Measurements from ENCODE around the gene SARS1.
A peak's percentile ranks its signal among the peaks of the same experiment; 100 is the strongest.
"Not testable (repeated sequence)": the region's sequence is repeated elsewhere in the genome, so short reads cannot be mapped to it uniquely, and the experiment has no call there.

The SARS1 gene, protein sequence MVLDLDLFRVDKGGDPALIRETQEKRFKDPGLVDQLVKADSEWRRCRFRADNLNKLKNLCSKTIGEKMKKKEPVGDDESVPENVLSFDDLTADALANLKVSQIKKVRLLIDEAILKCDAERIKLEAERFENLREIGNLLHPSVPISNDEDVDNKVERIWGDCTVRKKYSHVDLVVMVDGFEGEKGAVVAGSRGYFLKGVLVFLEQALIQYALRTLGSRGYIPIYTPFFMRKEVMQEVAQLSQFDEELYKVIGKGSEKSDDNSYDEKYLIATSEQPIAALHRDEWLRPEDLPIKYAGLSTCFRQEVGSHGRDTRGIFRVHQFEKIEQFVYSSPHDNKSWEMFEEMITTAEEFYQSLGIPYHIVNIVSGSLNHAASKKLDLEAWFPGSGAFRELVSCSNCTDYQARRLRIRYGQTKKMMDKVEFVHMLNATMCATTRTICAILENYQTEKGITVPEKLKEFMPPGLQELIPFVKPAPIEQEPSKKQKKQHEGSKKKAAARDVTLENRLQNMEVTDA

GRCh38 chr1:109213824-109214693 lies at the start of gene SARS1:
TSS of gene SARS1 (plus strand) at chr1:109213918. CDS start at chr1:109213993, 75 bp downstream.
- Mint-ChIP-seq H3K4me3 (peak within 1 kb of the TSS; percentile 98), H3K27ac (peak within 1 kb of the TSS; percentile 79), H3K9me3 (no peaks in the 10 kb centered on the region), H3K4me1 (peaks cover 33% of the 10 kb centered on the region), H3K27me3 (peaks cover 8% of the 10 kb centered on the region), H3K36me3 (peaks cover 18% of the 10 kb centered on the region)
- ATAC-seq: peak; percentile 91

DNA sequence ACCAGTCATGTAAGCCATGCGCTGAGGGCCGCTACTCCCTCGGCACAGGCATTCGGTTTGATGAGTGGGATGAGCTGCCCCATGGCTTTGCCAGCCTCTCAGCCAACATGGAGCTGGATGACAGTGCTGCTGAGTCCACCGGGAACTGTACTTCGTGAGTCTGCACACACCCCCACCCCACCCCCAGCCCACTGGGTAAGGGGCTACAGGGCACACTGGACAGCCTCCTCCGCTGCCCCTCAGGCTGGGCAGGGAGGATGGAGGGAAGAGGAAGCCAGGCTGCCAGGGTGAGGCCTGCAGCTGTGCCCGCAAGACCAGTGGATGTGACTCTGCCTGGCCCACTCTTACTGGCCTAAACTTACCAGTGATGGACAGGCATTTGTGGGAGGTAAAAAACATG lies 49.2 kb upstream of the SARS1 start:
- no peak for ATAC-seq
- no peak overlapping the region for H3K27ac Mint-ChIP-seq
- no peak overlapping the region for H3K4me3 Mint-ChIP-seq
- H3K4me1 Mint-ChIP-seq: peaks cover 29% of the 10 kb centered on the region
- no peaks in the 10 kb centered on the region for H3K36me3 Mint-ChIP-seq
- H3K9me3 Mint-ChIP-seq: no peaks in the 10 kb centered on the region
- H3K27me3 Mint-ChIP-seq: peaks cover 12% of the 10 kb centered on the region

DNA sequence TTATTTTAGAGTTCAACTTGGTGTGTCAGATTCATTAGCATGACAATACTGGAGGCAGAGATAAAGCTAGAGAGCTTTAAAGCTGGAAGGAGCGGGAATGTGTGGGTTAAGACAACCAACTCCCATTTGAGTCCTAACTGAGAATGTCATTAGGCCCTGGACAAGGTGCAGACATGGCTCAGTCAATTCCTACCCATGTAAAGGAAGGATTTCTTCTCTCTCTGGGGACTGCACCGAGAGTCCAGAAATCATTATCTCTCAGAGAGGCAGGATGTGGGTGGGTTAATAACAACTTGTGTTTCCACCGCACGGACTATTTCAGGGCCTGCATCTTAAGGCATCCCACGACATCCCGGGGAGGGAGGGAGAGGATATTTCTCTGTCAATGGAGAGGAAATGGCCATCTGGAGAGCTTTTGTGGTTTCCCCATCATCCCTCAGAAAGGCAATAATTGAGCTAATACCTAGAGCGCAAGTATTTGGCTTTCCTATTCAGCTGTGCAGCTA lies 46.7 kb upstream of the SARS1 start:
- H3K4me3 Mint-ChIP-seq: no peak overlapping the region
- H3K27me3 Mint-ChIP-seq: peaks cover 20% of the 10 kb centered on the region
- H3K9me3 Mint-ChIP-seq: no peaks in the 10 kb centered on the region
- no peak for ATAC-seq
- no peaks in the 10 kb centered on the region for H3K36me3 Mint-ChIP-seq
- no peak overlapping the region for H3K27ac Mint-ChIP-seq
- peaks cover 25% of the 10 kb centered on the region for H3K4me1 Mint-ChIP-seq

- H3K27me3 Mint-ChIP-seq: peaks cover 20% of the 10 kb centered on the region
- no peaks in the 10 kb centered on the region for H3K36me3 Mint-ChIP-seq
- no peaks in the 10 kb centered on the region for H3K9me3 Mint-ChIP-seq
- H3K4me1 Mint-ChIP-seq: peaks cover 8% of the 10 kb centered on the region
- no peak overlapping the region for H3K27ac Mint-ChIP-seq
- no peak overlapping the region for H3K4me3 Mint-ChIP-seq
- ATAC-seq: no peak
Measured at GRCh38 chr1:109170035-109170764, 43.5 kb upstream of the SARS1 start.

- Mint-ChIP-seq H3K27me3 (peaks cover 20% of the 10 kb centered on the region), H3K4me3 (no peak overlapping the region)
Measured at GRCh38 chr1:109171646-109172045, 42.1 kb upstream of the SARS1 start.

GRCh38 chr1:109176349-109176748 lies 37.4 kb upstream of the SARS1 start:
- not testable (repeated sequence) for ATAC-seq, H3K27ac Mint-ChIP-seq, H3K36me3 Mint-ChIP-seq, H3K9me3 Mint-ChIP-seq, H3K4me3 Mint-ChIP-seq, H3K4me1 Mint-ChIP-seq, H3K27me3 Mint-ChIP-seq

More at GRCh38 chr1:109171646-109172045, 42.1 kb upstream of the SARS1 start:
- Mint-ChIP-seq H3K36me3 (no peaks in the 10 kb centered on the region), H3K4me1 (peaks cover 8% of the 10 kb centered on the region), H3K9me3 (no peaks in the 10 kb centered on the region), H3K27ac (no peak overlapping the region)
- ATAC-seq: no peak

DNA sequence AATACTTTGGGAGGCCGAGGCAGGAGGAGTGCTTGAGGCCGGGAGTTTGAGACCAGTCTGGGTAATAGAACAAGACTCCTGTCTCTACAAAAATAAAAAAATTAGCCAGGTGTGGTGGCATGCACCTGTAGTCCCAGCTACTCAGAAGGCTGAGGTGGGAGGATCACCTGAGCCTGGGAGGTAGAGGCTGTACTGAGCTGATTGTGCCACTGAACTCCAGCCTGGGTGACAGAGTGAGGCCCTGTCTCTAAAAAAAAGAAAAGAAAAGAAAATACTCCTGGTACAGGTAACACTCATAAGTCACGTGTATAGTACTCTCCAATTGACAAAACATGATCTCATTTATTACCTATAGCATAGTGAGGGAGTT lies 33.0 kb upstream of the SARS1 start:
- H3K4me1 Mint-ChIP-seq, H3K27me3 Mint-ChIP-seq, H3K36me3 Mint-ChIP-seq, H3K4me3 Mint-ChIP-seq, ATAC-seq, H3K9me3 Mint-ChIP-seq, H3K27ac Mint-ChIP-seq: not testable (repeated sequence)

GRCh38 chr1:109181085-109181806 lies 32.5 kb upstream of the SARS1 start:
- Mint-ChIP-seq H3K9me3 (no peaks in the 10 kb centered on the region), H3K4me3 (no peak overlapping the region), H3K36me3 (no peaks in the 10 kb centered on the region), H3K27me3 (peaks cover 12% of the 10 kb centered on the region), H3K27ac (no peak overlapping the region), H3K4me1 (no peaks in the 10 kb centered on the region)
- ATAC-seq: no peak

- H3K36me3 Mint-ChIP-seq: no peaks in the 10 kb centered on the region
- H3K4me1 Mint-ChIP-seq: no peaks in the 10 kb centered on the region
- no peak overlapping the region for H3K4me3 Mint-ChIP-seq
- H3K9me3 Mint-ChIP-seq: no peaks in the 10 kb centered on the region
- peaks cover 18% of the 10 kb centered on the region for H3K27me3 Mint-ChIP-seq
- ATAC-seq: no peak
- no peak overlapping the region for H3K27ac Mint-ChIP-seq
Measured at GRCh38 chr1:109181807-109182163, 31.9 kb upstream of the SARS1 start.

DNA sequence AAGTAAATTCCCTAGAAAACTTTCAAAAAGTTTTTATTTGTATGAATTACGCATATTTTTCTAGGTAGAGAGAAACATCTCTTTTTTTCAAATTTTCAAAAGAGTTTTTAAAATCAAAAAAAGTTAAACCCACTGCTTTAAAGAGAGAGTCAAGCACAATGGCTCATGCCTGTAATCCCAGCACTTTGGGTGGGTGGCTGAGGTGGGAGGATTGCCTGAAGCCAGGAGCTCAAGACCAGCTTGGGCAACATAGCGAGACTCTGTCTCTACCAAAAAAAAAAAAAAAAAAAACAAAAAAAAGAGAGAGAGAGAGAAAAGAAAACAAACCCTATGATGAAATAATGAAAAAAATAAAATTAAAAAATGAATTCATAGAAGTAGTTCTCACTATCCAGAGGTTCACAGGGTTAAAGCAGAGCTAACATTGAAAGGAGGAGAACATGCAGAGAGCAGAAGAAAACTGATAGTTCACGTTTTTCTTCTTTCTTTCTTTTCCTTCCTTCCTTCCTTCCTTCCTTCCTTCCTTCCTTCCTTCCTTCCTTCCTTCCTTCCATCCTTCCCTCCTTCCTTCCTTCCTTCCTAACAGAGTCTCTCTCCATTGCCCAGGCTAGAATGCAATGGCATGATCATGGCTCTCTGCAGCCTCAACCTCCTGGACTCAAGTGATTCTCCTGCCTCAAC lies 30.5 kb upstream of the SARS1 start:
- no peaks in the 10 kb centered on the region for H3K36me3 Mint-ChIP-seq
- H3K27me3 Mint-ChIP-seq: peaks cover 21% of the 10 kb centered on the region
- H3K4me1 Mint-ChIP-seq: no peaks in the 10 kb centered on the region
- no peak overlapping the region for H3K4me3 Mint-ChIP-seq
- no peak for ATAC-seq
- no peak overlapping the region for H3K27ac Mint-ChIP-seq
- H3K9me3 Mint-ChIP-seq: no peaks in the 10 kb centered on the region

- Mint-ChIP-seq H3K27me3 (peaks cover 21% of the 10 kb centered on the region), H3K36me3 (no peaks in the 10 kb centered on the region), H3K4me1 (no peaks in the 10 kb centered on the region), H3K27ac (no peak overlapping the region), H3K9me3 (no peaks in the 10 kb centered on the region), H3K4me3 (no peak overlapping the region)
- ATAC-seq: no peak
Measured at GRCh38 chr1:109184687-109185086, 29.0 kb upstream of the SARS1 start.

DNA sequence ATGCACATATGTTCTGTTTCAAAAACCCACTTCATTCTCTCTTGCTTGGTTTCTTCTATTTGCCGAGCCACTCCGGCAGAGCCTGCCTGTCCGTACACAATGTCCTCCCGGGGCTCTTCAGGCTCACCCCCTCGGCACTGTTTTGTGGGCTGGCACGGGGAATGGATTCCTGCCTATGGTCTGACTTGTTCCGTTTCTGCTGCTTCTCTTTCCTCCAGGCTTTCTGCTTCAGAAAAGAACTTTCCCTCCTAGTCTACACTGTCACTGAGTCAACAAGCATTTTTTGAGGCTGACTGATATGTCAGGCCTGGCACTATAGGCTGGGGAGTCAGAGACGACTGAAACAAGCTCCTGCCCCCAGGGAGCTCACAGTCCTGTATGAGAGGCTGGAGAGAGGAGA lies 28.4 kb upstream of the SARS1 start:
- no peaks in the 10 kb centered on the region for H3K4me1 Mint-ChIP-seq
- H3K9me3 Mint-ChIP-seq: no peaks in the 10 kb centered on the region
- peaks cover 21% of the 10 kb centered on the region for H3K27me3 Mint-ChIP-seq
- no peaks in the 10 kb centered on the region for H3K36me3 Mint-ChIP-seq
- no peak overlapping the region for H3K27ac Mint-ChIP-seq
- no peak overlapping the region for H3K4me3 Mint-ChIP-seq
- no peak for ATAC-seq

DNA sequence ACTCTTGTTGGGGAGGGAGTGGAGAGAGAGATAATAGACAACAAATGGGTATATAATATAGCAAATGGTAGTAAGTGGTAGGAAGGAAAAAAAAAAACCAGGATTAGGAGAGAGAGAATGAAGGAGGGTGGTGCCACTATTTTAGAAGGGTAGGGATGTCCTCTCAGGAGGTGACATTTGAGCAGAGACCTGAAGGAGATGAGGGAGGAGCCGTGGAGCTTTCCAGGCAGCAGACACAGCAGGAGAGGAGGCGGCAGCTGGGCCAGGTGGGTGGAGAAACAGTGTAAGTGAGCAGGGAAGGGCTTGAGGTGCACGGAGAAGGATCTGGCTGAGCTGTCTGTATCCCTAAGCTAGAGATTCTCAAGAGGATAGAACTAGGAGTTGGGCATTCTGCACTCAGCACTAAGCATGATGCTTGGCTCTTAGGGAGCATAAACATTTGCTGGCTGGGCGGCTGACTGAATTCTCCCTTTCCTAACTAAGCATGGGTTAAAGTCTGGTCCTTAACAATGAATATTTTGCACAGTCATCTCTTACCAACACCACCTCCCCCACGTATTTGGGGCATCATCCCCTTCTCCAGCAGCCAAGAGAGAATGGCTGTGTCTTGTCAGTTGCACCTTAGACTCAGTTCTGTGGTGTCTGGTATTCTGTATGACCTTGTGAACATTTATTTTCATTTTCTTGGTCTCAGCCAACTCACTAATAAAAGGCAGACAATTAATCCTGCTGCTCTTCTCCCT lies 27.6 kb upstream of the SARS1 start:
- Mint-ChIP-seq H3K27me3 (peaks cover 21% of the 10 kb centered on the region), H3K36me3 (no peaks in the 10 kb centered on the region), H3K27ac (no peak overlapping the region), H3K4me1 (no peaks in the 10 kb centered on the region), H3K9me3 (no peaks in the 10 kb centered on the region), H3K4me3 (no peak overlapping the region)
- no peak for ATAC-seq

- Mint-ChIP-seq H3K27ac (no peak overlapping the region), H3K4me3 (no peak overlapping the region), H3K9me3 (no peaks in the 10 kb centered on the region), H3K36me3 (no peaks in the 10 kb centered on the region), H3K4me1 (no peaks in the 10 kb centered on the region), H3K27me3 (peaks cover 21% of the 10 kb centered on the region)
- no peak for ATAC-seq
Measured at GRCh38 chr1:109186733-109187086, 27.0 kb upstream of the SARS1 start.
